ENCODE results near the gene EMILIN2. TPM values are rescaled to one million over a fixed set of nuclear protein-coding genes. Genes with fewer than 3 reads are reported as not detected.

Gene EMILIN2
- total RNA-seq, 2 experiments from 2014 or later: 3.2 to 3.3 TPM

DNA sequence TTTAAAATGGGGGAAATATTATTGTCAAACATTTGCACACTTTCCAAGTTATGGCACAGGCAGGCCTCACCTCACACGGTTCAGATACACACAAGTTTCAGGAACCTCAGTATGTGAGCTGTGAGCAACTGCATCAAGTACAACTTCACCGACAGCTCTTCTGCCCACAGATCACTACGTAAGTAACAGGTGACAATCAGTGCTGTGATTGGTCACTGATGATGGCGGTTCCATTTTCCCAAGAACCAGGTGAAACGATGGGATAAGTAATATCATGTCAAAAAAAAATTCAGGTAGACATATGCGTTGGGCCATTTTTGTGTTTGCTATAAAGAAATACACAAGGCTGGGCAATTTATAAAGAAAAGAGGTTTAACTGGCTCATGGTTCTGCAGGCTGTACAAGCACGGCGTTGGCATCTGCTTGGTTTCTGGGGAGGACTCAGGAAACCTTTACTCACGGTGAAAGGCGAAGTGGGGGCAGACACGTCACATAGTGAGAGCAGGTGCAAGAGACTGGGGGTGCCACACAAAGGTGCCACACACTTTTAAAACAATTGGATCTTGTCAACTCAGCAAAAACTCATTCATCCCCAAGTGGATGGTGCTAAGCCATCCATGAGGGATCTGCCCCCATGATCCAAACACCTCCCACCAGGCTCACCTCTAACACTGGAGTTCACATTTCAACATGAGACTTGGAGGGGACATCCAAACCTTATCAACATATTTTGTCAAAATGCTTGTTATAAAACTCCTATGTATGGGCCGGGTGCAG is 108.3 kb downstream of the EMILIN2 start:
- peaks cover 87% of the 10 kb centered on the region for H3K4me1 Mint-ChIP-seq (ENCODE audit: low read depth)
- no peaks in the 10 kb centered on the region for H3K9me3 ChIP-seq (ENCODE audit: control insufficient read depth in 1 of 2, insufficient read depth in 1 of 2, low read length in 2 of 2)
- TF ChIP-seq, protein P1, sequence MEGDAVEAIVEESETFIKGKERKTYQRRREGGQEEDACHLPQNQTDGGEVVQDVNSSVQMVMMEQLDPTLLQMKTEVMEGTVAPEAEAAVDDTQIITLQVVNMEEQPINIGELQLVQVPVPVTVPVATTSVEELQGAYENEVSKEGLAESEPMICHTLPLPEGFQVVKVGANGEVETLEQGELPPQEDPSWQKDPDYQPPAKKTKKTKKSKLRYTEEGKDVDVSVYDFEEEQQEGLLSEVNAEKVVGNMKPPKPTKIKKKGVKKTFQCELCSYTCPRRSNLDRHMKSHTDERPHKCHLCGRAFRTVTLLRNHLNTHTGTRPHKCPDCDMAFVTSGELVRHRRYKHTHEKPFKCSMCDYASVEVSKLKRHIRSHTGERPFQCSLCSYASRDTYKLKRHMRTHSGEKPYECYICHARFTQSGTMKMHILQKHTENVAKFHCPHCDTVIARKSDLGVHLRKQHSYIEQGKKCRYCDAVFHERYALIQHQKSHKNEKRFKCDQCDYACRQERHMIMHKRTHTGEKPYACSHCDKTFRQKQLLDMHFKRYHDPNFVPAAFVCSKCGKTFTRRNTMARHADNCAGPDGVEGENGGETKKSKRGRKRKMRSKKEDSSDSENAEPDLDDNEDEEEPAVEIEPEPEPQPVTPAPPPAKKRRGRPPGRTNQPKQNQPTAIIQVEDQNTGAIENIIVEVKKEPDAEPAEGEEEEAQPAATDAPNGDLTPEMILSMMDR (IDR thresholded peaks at IDR 0.05): no peak
- peak overlapping the region; percentile 87 for H3K4me3 Mint-ChIP-seq
- H3K27ac ChIP-seq (ENCODE audit: low read depth in 1 of 2, low read length in 2 of 2): peak overlapping the region; percentile 38 to 42
- peak overlapping the region; percentile 96 for H3K27ac Mint-ChIP-seq
- no peaks in the 10 kb centered on the region for H3K27me3 ChIP-seq (ENCODE audit: control insufficient read depth in 1 of 2, insufficient read depth in 2 of 2, low read length in 2 of 2)
- intact Hi-C loops (cut with DNase I, micrococcal nuclease): no loop called here
- peaks cover 52% of the 10 kb centered on the region for H3K36me3 ChIP-seq (ENCODE audit: insufficient read depth, low read length)
- H3K4me1 ChIP-seq (ENCODE audit: insufficient read depth, low read length): peaks cover 54% of the 10 kb centered on the region
- no peaks in the 10 kb centered on the region for H3K27me3 Mint-ChIP-seq
- H3K9me3 Mint-ChIP-seq: no peaks in the 10 kb centered on the region
- ChIA-PET POLR2A (interaction anchor here (0.9 to 9.7 kb wide), 5 partner anchors 8 to 106 kb away, joined by 4 to 225 read pairs (median 62); no protein-coding TSS in a partner anchor), CTCF (interaction anchor here (1.0 to 1.4 kb wide), 3 partner anchors 22 to 39 kb away, joined by 3 read pairs; no protein-coding TSS in a partner anchor)
- no peak for ATAC-seq (ENCODE audit: poor library complexity)
- peaks cover 76% of the 10 kb centered on the region for H3K36me3 Mint-ChIP-seq (ENCODE audit: low read depth)
- no peak for DNase-seq
- H3K4me3 ChIP-seq (ENCODE audit: low read length): no peak overlapping the region

DNA sequence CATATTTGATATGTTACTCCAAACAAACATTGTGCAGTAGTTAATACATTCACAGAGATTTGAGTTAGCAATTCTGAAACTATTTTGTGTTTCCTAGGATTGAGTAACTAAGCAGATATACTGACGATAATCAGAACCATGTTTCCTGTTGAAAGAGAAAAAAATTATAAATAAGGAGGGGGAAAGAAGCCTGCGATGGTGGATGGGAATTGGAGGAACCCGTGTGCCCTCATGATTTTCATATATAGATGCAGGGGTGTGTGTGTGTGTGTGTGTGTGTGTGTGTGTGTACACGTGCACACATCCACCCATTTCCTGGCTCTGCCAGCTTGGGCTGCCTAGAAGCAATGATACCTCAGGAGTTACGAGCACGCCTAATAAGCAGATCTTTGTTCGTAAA is 109.2 kb downstream of the EMILIN2 start:
- CTCF ChIA-PET: interaction anchor here (1.4 to 4.2 kb wide), 3 partner anchors 15 to 30 kb away, joined by 4 to 10 read pairs (median 9); no protein-coding TSS in a partner anchor
- Histone ChIP-seq H3K27ac (ENCODE audit: low read depth in 1 of 2, low read length in 2 of 2) (peak overlapping the region; percentile 42 to 67), H3K9me3 (ENCODE audit: control insufficient read depth in 1 of 2, insufficient read depth in 1 of 2, low read length in 2 of 2) (no peaks in the 10 kb centered on the region), H3K27me3 (ENCODE audit: control insufficient read depth in 1 of 2, insufficient read depth in 2 of 2, low read length in 2 of 2) (no peaks in the 10 kb centered on the region), H3K4me1 (ENCODE audit: insufficient read depth, low read length) (peaks cover 55% of the 10 kb centered on the region), H3K4me3 (ENCODE audit: low read length) (peak overlapping the region; percentile 18), H3K36me3 (ENCODE audit: insufficient read depth, low read length) (peaks cover 42% of the 10 kb centered on the region)
- intact Hi-C loops (cut with DNase I, micrococcal nuclease): loop anchor here in 1 of 2 experiments (2.0 kb wide), 1 partner anchor 15 kb away; no protein-coding TSS in a partner anchor
- TF ChIP-seq, protein P1 (IDR thresholded peaks at IDR 0.05): no peak
- H3K27ac Mint-ChIP-seq: peak overlapping the region; percentile 96
- H3K4me1 Mint-ChIP-seq (ENCODE audit: low read depth): peaks cover 87% of the 10 kb centered on the region
- H3K9me3 Mint-ChIP-seq: no peaks in the 10 kb centered on the region
- H3K27me3 Mint-ChIP-seq: no peaks in the 10 kb centered on the region
- POLR2A ChIA-PET: interaction anchor here (0.7 to 10.4 kb wide), 8 partner anchors 8 to 292 kb away, joined by 3 to 225 read pairs (median 35); partner anchors contain the start of gene MYL12A
- peak overlapping the region; percentile 87 for H3K4me3 Mint-ChIP-seq
- H3K36me3 Mint-ChIP-seq (ENCODE audit: low read depth): peaks cover 66% of the 10 kb centered on the region
- DNase-seq: peak in 6 of 14 experiments; percentile 24 to 72 (median 63)
- peak; percentile 35 for ATAC-seq (ENCODE audit: poor library complexity)

DNA sequence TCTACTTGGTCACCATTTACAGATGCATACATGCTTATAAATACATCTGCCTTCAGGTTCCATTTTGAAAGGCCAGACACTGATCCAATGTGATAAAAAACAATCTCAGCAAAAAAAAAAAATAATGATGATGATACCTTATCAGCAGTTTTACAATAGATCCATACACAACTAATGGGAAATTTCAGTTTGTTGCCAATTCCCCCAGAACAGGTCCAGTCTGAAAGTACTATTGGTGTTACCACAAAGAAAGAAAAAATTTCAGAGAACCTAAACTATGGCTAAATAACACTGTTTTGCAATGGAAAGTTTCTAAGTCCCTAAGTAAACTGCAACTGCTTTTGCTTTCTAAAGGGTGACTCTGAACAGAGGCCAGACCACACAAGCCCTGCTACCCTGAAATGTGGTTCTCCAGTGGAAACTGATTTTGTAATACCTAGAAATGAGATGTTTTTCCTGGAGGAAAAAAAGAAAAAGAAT is 112.1 kb downstream of the EMILIN2 start:
- H3K36me3 Mint-ChIP-seq (ENCODE audit: low read depth): peaks cover 46% of the 10 kb centered on the region
- ChIA-PET POLR2A (interaction anchor here (1.3 to 10.4 kb wide), 9 partner anchors 10 to 303 kb away, joined by 3 to 225 read pairs (median 44); partner anchors contain the start of genes MYL12A and SMCHD1), CTCF (interaction anchor here (0.7 to 4.2 kb wide), 6 partner anchors 10 to 104 kb away, joined by 3 to 25 read pairs (median 5); no protein-coding TSS in a partner anchor)
- DNase-seq (peak in 3 of 14 experiments; percentile 41 to 71 (median 47)), ATAC-seq (ENCODE audit: poor library complexity) (no peak)
- Histone ChIP-seq H3K4me1 (ENCODE audit: insufficient read depth, low read length) (peaks cover 76% of the 10 kb centered on the region), H3K27me3 (ENCODE audit: control insufficient read depth in 1 of 2, insufficient read depth in 2 of 2, low read length in 2 of 2) (no peaks in the 10 kb centered on the region), H3K27ac (ENCODE audit: low read depth in 1 of 2, low read length in 2 of 2) (peak overlapping the region; percentile 39 to 88), H3K4me3 (ENCODE audit: low read length) (no peak overlapping the region), H3K9me3 (ENCODE audit: control insufficient read depth in 1 of 2, insufficient read depth in 1 of 2, low read length in 2 of 2) (no peaks in the 10 kb centered on the region), H3K36me3 (ENCODE audit: insufficient read depth, low read length) (peaks cover 20% of the 10 kb centered on the region)
- no peaks in the 10 kb centered on the region for H3K27me3 Mint-ChIP-seq
- peaks cover 95% of the 10 kb centered on the region for H3K4me1 Mint-ChIP-seq (ENCODE audit: low read depth)
- intact Hi-C loops (cut with DNase I, micrococcal nuclease): no loop called here
- peak overlapping the region; percentile 83 for H3K4me3 Mint-ChIP-seq
- peak overlapping the region; percentile 96 for H3K27ac Mint-ChIP-seq
- TF ChIP-seq, protein P1 (IDR thresholded peaks at IDR 0.05): no peak
- peaks cover 3% of the 10 kb centered on the region for H3K9me3 Mint-ChIP-seq
